IMR-90 (cell line): ENCODE results near the gene NLRC5.

ENCODE experiments used
- BHLHE40 ChIP-seq: fragments of 150-350 bp; IDR thresholded peaks from 2 replicates; pipeline ENCODE4 v1.6.1; 2016; ENCODE audit warnings: mild to moderate bottlenecking, low read depth, low read length
- CEBPB ChIP-seq: IDR thresholded peaks from 2 replicates; pipeline ENCODE4 v1.6.1; 2012; ENCODE audit warnings: low read depth, low read length, improper control_type of control experiment
- CHD1 ChIP-seq: IDR thresholded peaks from 2 replicates; pipeline ENCODE4 v1.6.1; 2012; ENCODE audit warnings: low read depth, low read length, improper control_type of control experiment
- FOS ChIP-seq: fragments of 150-350 bp; IDR thresholded peaks from 2 replicates; pipeline ENCODE4 v1.6.1; 2016; ENCODE audit warnings: low read depth, low read length
- MAFK ChIP-seq: IDR thresholded peaks from 2 replicates; pipeline ENCODE4 v1.6.1; 2012; ENCODE audit warnings: low read depth, low read length, improper control_type of control experiment
- MAZ ChIP-seq: IDR thresholded peaks from 2 replicates; pipeline ENCODE4 v1.6.1; 2012; ENCODE audit warnings: low read depth, mild to moderate bottlenecking, low read length, improper control_type of control experiment, moderate library complexity, borderline replicate concordance
- MXI1 ChIP-seq: IDR thresholded peaks from 2 replicates; pipeline ENCODE4 v1.6.1; 2012; ENCODE audit warnings: low read depth, mild to moderate bottlenecking, low read length, moderate library complexity, borderline replicate concordance
- POLR2A ChIP-seq: IDR thresholded peaks from 2 replicates; pipeline ENCODE4 v1.6.1; 2012; ENCODE audit warnings: mild to moderate bottlenecking, low read depth, low read length
- RAD21 ChIP-seq: IDR thresholded peaks from 2 replicates; pipeline ENCODE4 v1.6.1; 2012; ENCODE audit warnings: low read length, improper control_type of control experiment
- RCOR1 ChIP-seq: IDR thresholded peaks from 2 replicates; pipeline ENCODE4 v1.6.1; 2012; ENCODE audit warnings: mild to moderate bottlenecking, low read length, improper control_type of control experiment; ENCODE audit not compliant: insufficient replicate concordance
- RFX5 ChIP-seq: IDR thresholded peaks from 2 replicates; pipeline ENCODE4 v1.8.0; 2012; ENCODE audit warnings: low read depth, mild to moderate bottlenecking, low read length, moderate library complexity
- SMC3 ChIP-seq: fragments of 150-350 bp; IDR thresholded peaks from 2 replicates; pipeline ENCODE4 v1.6.1; 2016; ENCODE audit warnings: low read depth, mild to moderate bottlenecking, antibody characterized with exemption, low read length, moderate library complexity
- TF ChIP-seq, protein P1 (sequence below): conservative IDR thresholded peaks from 2 replicates; pipeline ENCODE4 v1.5.1; 2012; ENCODE audit warnings: mild to moderate bottlenecking, low read depth, low read length, improper control_type of control experiment
- TF ChIP-seq, protein P2 (sequence below): fragments of 150-350 bp; IDR thresholded peaks from 2 replicates; pipeline ENCODE4 v1.6.1; 2016; ENCODE audit warnings: low read depth, mild to moderate bottlenecking, low read length, moderate library complexity, borderline replicate concordance

DNA sequence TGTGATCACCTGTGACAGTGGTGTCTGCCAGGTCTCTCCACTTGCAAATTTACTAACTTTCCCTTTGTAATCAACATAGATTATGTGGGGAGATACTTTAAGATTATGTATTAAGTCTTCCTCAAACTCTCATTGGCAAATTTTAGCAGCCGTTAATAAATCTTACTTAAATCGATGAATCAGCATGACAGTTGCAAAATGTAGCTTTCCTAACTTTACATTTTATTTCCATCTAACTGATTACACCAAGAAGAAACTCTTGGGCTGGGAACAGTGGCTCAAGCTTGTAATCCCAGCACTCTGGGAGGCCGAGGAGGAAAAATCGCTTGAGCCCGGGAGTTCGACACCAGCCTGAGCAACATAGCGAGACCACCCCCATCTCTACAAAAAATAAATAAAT lies 79.7 kb downstream of the NLRC5 start:
- no peak for TF ChIP-seq RFX5
- TF ChIP-seq, protein P1, sequence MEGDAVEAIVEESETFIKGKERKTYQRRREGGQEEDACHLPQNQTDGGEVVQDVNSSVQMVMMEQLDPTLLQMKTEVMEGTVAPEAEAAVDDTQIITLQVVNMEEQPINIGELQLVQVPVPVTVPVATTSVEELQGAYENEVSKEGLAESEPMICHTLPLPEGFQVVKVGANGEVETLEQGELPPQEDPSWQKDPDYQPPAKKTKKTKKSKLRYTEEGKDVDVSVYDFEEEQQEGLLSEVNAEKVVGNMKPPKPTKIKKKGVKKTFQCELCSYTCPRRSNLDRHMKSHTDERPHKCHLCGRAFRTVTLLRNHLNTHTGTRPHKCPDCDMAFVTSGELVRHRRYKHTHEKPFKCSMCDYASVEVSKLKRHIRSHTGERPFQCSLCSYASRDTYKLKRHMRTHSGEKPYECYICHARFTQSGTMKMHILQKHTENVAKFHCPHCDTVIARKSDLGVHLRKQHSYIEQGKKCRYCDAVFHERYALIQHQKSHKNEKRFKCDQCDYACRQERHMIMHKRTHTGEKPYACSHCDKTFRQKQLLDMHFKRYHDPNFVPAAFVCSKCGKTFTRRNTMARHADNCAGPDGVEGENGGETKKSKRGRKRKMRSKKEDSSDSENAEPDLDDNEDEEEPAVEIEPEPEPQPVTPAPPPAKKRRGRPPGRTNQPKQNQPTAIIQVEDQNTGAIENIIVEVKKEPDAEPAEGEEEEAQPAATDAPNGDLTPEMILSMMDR: no peak
- TF ChIP-seq POLR2A: no peak
- no peak for TF ChIP-seq BHLHE40
- no peak for TF ChIP-seq FOS
- TF ChIP-seq RCOR1: no peak
- TF ChIP-seq MAZ: no peak
- TF ChIP-seq SMC3: no peak
- TF ChIP-seq MAFK: peak; percentile 71
- TF ChIP-seq CEBPB: no peak
- TF ChIP-seq, protein P2, sequence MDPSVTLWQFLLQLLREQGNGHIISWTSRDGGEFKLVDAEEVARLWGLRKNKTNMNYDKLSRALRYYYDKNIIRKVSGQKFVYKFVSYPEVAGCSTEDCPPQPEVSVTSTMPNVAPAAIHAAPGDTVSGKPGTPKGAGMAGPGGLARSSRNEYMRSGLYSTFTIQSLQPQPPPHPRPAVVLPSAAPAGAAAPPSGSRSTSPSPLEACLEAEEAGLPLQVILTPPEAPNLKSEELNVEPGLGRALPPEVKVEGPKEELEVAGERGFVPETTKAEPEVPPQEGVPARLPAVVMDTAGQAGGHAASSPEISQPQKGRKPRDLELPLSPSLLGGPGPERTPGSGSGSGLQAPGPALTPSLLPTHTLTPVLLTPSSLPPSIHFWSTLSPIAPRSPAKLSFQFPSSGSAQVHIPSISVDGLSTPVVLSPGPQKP: no peak
- TF ChIP-seq CHD1: no peak
- TF ChIP-seq RAD21: no peak
- TF ChIP-seq MXI1: no peak
